Fibroblast of the aortic adventitia (primary cell): Measurements from ENCODE around the gene GYG1. TPM values are rescaled to one million over a fixed set of nuclear protein-coding genes. Genes with fewer than 3 reads are reported as not detected.
A peak's percentile ranks its signal among the peaks of the same experiment; 100 is the strongest.

Experiments used
- DNase-seq: peaks from one replicate; pipeline ENCODE4 v3.0.0-alpha.2; 2010; ENCODE audit warnings: low read depth
- H3K4me3 ChIP-seq: 2 replicates; pipeline ENCODE4 v1.5.1; 2011; ENCODE audit warnings: low read depth, mild to moderate bottlenecking, control low read depth, low read length, moderate library complexity
- total RNA-seq: library from RNA; depleted of rRNA; stranded (reverse); fragments of >200 nt; gene quantifications from 2 replicates; pipeline ENCODE4 v1.2.3, GENCODE V29; 2012; ENCODE audit warnings: low replicate concordance
- TF ChIP-seq, protein P1 (sequence below): IDR thresholded peaks from 2 replicates; pipeline ENCODE4 v1.5.1; 2011; ENCODE audit warnings: mild to moderate bottlenecking, low read length, control low read depth, inconsistent platforms; ENCODE audit not compliant: insufficient read depth

GYG1 gene
- total RNA-seq, 1 donor: 53.4 TPM

DNA sequence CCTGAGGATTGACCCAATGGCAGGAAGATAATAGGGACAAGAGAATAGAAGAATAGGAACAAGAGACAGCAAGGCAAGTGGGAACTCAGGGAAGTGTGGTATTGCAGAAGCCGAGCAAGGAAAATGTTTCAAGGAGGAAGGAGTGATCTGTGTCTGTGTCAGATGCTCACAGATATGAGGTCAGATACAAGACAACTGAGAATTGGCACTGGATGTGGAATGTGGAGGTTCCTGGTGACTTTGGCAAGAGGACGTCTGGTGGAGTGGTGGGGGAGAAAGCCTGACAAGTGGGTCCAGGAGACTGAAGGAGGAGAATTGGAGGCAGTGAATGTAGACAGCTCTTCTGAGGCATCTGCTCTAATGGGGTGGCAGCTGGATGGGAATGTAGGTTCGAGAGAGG is 24.1 kb downstream of the GYG1 start:
- DNase-seq: peak; percentile 15
- no peak overlapping the region for H3K4me3 ChIP-seq
- TF ChIP-seq, protein P1, sequence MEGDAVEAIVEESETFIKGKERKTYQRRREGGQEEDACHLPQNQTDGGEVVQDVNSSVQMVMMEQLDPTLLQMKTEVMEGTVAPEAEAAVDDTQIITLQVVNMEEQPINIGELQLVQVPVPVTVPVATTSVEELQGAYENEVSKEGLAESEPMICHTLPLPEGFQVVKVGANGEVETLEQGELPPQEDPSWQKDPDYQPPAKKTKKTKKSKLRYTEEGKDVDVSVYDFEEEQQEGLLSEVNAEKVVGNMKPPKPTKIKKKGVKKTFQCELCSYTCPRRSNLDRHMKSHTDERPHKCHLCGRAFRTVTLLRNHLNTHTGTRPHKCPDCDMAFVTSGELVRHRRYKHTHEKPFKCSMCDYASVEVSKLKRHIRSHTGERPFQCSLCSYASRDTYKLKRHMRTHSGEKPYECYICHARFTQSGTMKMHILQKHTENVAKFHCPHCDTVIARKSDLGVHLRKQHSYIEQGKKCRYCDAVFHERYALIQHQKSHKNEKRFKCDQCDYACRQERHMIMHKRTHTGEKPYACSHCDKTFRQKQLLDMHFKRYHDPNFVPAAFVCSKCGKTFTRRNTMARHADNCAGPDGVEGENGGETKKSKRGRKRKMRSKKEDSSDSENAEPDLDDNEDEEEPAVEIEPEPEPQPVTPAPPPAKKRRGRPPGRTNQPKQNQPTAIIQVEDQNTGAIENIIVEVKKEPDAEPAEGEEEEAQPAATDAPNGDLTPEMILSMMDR: no peak

DNA sequence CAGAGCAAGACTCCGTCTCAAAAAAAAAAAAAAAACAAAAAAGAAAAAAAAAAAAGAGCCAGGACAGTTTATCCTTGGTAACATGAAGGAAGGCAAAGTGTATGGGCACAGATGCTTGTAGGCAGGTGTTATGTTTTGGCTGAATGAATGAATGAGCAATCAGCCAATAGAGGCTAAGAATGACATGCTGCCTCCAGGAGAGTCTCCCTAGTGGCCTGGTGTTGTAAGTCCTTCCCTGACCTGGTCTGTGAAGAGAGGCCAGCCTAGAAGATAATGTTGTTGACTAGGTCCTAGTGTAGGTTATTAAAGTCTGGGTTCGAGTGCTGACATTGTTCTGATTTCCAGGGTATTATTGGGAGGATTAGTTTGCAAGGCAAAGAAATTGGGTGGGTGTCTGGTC is 24.9 kb downstream of the GYG1 start:
- TF ChIP-seq, protein P1: no peak
- DNase-seq: no peak
- no peak overlapping the region for H3K4me3 ChIP-seq

DNA sequence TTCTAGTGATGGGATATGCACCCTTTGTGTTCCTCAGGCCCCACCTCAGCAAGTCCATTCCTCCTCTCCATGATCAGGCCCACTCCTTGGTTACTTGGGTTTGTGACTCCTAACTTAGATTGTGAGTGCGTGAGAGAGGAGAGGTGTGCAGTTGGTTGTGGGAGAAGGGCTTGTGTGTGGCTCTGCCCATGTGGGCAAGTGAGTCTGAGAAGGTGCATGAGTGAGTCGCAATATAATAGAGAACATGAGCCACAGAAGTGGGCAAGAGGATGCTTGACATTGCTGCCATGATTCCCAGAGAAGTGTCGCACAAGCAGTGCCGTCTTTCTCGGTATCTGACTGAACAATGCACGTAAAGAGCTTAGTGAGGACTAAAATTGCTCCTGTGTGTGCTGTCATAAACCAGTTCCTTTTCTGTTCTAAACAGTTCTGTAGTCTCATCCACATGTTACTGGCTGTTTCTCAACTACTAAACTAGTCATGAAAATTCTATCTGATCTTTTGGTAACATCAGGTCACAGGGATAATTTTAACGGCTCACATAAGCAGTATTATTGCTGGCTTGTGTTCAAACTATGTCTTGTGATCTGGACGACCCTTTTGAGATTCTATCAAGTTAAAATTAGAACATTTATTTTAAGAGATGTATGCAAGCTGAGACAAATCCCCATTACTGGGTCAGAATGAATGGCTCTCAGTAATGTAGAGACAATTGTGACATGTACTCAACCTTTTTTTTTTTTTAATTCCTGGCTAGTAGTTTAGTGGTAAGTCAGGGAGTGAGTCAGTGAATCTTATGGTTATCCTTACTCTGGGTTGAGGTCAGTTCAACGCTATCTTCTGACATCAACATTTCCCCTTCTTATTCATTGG is 25.6 kb downstream of the GYG1 start:
- H3K4me3 ChIP-seq: no peak overlapping the region
- peak; percentile 91 for DNase-seq
- TF ChIP-seq, protein P1: no peak

DNA sequence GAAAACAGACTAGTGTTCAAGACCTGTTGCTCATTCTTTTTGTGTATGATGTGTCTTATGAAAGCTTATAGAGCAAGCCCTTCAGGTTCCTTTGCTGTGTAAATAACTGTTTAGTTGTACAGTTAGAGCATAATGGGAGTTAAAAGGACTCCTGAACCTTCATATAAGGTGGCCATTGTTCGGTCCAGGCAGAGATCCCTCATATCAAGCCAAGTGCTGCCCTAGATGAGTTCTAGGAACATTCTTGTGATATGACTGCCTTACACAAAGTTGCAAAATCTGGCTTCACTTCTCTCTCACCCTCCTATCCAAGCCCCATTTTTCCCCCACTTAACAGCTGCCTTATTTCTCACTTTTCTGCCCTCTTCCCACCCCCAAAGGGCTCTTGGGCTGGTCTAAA is 26.9 kb downstream of the GYG1 start:
- no peak overlapping the region for H3K4me3 ChIP-seq
- peak; percentile 75 for DNase-seq
- TF ChIP-seq, protein P1: no peak

DNA sequence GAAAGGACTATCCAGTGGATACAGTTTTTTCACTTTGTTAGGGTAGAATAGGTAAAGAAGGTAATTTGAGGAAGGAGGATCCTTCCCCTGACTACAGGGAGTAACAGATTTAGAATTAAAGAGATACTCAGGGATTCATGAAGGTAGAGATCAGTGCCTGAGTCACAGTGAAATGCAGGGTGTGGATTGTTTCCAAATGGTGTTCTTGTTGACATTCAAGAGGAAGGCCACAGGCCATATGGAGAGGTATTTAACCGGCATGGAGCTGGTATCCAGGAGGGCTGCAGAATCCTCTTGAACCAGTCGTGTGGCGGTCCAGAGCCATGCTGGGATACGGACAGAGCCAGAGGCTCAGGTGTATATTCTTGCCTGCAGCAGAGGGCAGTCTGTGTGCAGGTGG is 28.2 kb downstream of the GYG1 start:
- TF ChIP-seq, protein P1: no peak
- peak; percentile 20 for DNase-seq
- no peak overlapping the region for H3K4me3 ChIP-seq

DNA sequence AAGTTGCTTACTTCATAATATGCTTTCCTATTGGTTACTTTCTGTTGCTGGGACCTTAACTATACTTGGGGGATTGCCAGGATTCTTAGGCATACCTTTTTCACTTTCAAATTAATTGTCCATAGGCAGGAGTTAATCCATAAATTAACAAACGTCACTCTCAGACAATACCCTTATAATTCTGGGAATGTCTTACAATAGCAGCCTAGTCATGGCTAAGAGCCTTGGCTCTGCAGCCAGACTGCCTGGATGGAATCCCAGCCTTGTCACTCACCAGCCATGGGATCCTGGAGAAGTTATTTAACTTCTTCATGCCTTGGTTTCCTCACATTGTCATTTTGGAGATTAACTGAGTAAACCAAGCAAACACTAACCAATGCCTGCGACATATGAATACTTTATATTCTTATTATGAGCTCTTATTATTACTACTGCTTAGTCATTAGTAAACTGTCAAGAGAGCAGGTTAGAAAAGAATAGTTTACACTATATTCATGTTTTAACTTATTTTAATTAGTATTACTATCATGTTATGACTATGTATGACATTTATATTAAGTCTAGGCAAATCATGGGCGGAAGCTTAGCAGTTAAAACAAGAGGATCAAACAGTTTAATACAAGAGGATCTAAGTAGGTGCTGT is 29.0 kb downstream of the GYG1 start:
- peak; percentile 80 for DNase-seq
- H3K4me3 ChIP-seq: no peak overlapping the region
- TF ChIP-seq, protein P1: no peak
